ENCODE data around the gene KRT79.

KRT79 gene

DNA sequence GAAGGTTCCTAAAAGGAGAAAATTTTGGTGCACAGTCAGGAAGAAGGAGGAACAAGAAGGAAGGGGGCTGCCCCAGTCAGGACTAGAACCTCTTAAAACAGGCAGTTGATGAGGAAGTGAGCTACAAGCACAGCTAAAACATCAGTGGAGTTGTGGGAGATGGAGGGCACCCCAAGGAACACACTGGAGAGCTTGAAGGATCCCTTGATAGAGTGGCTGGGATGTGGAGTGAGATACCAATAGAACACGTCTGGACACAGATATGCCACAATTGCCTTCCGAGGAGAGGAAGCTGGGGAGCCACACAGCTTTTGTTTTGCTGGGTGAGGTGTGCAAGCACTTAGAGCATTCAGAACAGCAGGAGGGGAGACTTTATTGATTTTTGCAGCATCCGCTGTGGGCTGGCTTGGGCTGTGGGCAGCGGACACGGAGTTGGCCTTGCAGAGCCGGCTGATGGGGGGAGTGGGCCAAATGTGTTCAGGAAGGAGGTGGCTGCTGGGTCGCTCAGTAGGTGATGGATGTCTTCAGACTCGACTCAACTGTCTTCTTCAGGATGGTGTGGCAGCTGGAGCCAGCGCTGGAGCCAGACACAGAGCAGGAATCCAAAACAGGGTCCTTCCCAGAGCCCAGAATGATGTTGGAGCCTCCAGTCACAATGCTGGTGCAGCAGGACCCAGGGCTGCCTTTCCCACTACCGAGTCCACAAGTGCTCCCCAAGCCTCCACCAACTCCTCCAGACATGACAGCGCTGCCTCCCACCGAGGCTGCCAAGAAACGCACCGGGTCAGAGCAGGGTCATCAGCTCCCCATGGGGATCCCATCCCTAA is 4.7 kb upstream of the KRT79 start:
- ATAC-seq: no peak
- TF ChIP-seq, protein P1, sequence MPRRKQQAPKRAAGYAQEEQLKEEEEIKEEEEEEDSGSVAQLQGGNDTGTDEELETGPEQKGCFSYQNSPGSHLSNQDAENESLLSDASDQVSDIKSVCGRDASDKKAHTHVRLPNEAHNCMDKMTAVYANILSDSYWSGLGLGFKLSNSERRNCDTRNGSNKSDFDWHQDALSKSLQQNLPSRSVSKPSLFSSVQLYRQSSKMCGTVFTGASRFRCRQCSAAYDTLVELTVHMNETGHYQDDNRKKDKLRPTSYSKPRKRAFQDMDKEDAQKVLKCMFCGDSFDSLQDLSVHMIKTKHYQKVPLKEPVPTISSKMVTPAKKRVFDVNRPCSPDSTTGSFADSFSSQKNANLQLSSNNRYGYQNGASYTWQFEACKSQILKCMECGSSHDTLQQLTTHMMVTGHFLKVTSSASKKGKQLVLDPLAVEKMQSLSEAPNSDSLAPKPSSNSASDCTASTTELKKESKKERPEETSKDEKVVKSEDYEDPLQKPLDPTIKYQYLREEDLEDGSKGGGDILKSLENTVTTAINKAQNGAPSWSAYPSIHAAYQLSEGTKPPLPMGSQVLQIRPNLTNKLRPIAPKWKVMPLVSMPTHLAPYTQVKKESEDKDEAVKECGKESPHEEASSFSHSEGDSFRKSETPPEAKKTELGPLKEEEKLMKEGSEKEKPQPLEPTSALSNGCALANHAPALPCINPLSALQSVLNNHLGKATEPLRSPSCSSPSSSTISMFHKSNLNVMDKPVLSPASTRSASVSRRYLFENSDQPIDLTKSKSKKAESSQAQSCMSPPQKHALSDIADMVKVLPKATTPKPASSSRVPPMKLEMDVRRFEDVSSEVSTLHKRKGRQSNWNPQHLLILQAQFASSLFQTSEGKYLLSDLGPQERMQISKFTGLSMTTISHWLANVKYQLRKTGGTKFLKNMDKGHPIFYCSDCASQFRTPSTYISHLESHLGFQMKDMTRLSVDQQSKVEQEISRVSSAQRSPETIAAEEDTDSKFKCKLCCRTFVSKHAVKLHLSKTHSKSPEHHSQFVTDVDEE (CRISPR knock-in tag; IDR thresholded peaks at IDR 0.05): no peak
- TF ChIP-seq CSDC2 (CRISPR knock-in tag; IDR thresholded peaks at IDR 0.05) (no peak), ISL1 (CRISPR knock-in tag; IDR thresholded peaks at IDR 0.05) (no peak), SNAI2 (CRISPR knock-in tag; IDR thresholded peaks at IDR 0.05) (no peak), RARB (CRISPR knock-in tag; IDR thresholded peaks at IDR 0.05) (no peak), PPARA (CRISPR knock-in tag; IDR thresholded peaks at IDR 0.05; ENCODE audit: borderline replicate concordance) (no peak), ZNF8 (CRISPR knock-in tag; IDR thresholded peaks at IDR 0.05) (no peak), OSR1 (CRISPR knock-in tag; IDR thresholded peaks at IDR 0.05) (no peak), ZFP3 (CRISPR knock-in tag; IDR thresholded peaks at IDR 0.05) (no peak), TCF4 (CRISPR knock-in tag; IDR thresholded peaks at IDR 0.05; ENCODE audit: borderline replicate concordance) (no peak), ZNF70 (CRISPR knock-in tag; IDR thresholded peaks at IDR 0.05) (no peak), ESRRG (CRISPR knock-in tag; IDR thresholded peaks at IDR 0.05) (no peak)
- TF ChIP-seq, protein P2, sequence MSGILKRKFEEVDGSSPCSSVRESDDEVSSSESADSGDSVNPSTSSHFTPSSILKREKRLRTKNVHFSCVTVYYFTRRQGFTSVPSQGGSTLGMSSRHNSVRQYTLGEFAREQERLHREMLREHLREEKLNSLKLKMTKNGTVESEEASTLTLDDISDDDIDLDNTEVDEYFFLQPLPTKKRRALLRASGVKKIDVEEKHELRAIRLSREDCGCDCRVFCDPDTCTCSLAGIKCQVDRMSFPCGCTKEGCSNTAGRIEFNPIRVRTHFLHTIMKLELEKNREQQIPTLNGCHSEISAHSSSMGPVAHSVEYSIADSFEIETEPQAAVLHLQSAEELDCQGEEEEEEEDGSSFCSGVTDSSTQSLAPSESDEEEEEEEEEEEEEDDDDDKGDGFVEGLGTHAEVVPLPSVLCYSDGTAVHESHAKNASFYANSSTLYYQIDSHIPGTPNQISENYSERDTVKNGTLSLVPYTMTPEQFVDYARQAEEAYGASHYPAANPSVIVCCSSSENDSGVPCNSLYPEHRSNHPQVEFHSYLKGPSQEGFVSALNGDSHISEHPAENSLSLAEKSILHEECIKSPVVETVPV (CRISPR knock-in tag; IDR thresholded peaks at IDR 0.05): no peak

DNA sequence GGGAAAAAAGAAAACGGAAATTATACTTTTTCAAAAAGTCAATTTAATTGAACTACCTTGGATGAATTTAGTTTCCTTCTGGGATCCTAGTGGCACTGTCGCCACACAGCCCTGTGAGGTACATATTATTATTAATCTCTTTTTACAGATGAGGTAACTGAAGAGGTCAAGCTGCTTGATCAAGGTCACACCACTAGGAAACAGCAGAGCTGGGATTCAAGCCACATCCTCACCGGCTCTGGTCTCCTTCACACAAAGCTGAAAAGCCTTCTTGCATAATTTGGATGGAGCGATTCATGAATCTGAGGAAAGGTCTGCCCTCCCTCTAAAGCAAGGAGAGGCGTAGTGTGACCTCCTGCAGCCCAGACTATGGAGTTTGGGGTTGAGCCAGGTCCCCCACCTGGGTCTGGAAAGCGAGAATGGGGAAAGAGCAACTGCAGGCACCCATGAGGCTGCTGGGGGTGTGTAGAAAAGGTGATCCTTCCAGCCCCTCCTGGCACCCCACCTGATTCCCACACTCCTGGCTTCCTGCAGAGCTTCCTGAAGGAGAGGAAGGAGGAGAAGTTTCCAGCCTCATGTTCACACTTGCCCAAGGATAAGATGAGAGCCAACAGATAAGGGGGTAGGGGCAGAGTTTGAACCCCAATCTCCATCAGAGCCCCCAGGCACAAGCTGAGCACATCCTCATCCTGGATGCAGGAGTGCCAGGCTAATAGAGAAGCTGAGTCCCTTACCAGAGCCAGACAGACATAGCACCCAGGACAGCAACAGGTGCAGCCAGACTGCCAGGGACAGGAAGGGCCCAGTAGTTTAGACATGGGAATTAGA is 3.9 kb upstream of the KRT79 start:
- ATAC-seq: no peak
- no peak for TF ChIP-seq TOX (CRISPR knock-in tag; IDR thresholded peaks at IDR 0.05; ENCODE audit: borderline replicate concordance)
- TF ChIP-seq GLIS3 (CRISPR knock-in tag; IDR thresholded peaks at IDR 0.05): no peak
- no peak for TF ChIP-seq ZFP3 (CRISPR knock-in tag; IDR thresholded peaks at IDR 0.05)
- no peak for TF ChIP-seq PPARA (CRISPR knock-in tag; IDR thresholded peaks at IDR 0.05; ENCODE audit: borderline replicate concordance)
- TF ChIP-seq, protein P3, sequence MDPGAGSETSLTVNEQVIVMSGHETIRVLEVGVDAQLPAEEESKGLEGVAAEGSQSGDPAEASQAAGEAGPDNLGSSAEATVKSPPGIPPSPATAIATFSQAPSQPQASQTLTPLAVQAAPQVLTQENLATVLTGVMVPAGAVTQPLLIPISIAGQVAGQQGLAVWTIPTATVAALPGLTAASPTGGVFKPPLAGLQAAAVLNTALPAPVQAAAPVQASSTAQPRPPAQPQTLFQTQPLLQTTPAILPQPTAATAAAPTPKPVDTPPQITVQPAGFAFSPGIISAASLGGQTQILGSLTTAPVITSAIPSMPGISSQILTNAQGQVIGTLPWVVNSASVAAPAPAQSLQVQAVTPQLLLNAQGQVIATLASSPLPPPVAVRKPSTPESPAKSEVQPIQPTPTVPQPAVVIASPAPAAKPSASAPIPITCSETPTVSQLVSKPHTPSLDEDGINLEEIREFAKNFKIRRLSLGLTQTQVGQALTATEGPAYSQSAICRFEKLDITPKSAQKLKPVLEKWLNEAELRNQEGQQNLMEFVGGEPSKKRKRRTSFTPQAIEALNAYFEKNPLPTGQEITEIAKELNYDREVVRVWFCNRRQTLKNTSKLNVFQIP (CRISPR knock-in tag; IDR thresholded peaks at IDR 0.05; ENCODE audit: borderline replicate concordance, low read depth): no peak
- no peak for TF ChIP-seq ZFP30 (CRISPR knock-in tag; IDR thresholded peaks at IDR 0.05)
- TF ChIP-seq BACH2 (CRISPR knock-in tag; IDR thresholded peaks at IDR 0.05; ENCODE audit: borderline replicate concordance): no peak
- TF ChIP-seq, protein P4, sequence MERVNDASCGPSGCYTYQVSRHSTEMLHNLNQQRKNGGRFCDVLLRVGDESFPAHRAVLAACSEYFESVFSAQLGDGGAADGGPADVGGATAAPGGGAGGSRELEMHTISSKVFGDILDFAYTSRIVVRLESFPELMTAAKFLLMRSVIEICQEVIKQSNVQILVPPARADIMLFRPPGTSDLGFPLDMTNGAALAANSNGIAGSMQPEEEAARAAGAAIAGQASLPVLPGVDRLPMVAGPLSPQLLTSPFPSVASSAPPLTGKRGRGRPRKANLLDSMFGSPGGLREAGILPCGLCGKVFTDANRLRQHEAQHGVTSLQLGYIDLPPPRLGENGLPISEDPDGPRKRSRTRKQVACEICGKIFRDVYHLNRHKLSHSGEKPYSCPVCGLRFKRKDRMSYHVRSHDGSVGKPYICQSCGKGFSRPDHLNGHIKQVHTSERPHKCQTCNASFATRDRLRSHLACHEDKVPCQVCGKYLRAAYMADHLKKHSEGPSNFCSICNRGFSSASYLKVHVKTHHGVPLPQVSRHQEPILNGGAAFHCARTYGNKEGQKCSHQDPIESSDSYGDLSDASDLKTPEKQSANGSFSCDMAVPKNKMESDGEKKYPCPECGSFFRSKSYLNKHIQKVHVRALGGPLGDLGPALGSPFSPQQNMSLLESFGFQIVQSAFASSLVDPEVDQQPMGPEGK (CRISPR knock-in tag; IDR thresholded peaks at IDR 0.05; ENCODE audit: borderline replicate concordance): no peak

DNA sequence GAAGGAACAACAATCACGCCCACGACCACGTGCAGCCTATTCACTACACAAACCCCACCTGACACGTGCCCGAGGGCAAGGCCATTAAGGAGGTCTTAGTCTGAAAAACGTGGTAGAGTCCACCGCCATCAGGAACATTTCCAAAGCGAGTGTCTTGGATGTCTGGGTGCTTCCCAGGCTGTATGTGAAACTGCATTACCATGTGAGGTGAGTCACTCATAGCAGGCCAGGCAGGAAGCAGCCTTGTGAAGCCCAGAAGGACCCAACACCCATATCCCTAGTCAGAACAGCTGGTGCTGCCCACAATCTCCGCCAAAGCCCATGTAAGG is 3.3 kb upstream of the KRT79 start:
- TF ChIP-seq SNAI2 (CRISPR knock-in tag; IDR thresholded peaks at IDR 0.05): no peak
- TF ChIP-seq ZFP3 (CRISPR knock-in tag; IDR thresholded peaks at IDR 0.05): no peak
- no peak for TF ChIP-seq ZNF8 (CRISPR knock-in tag; IDR thresholded peaks at IDR 0.05)
- TF ChIP-seq, protein P4 (CRISPR knock-in tag; IDR thresholded peaks at IDR 0.05; ENCODE audit: borderline replicate concordance): no peak
- no peak for TF ChIP-seq CSDC2 (CRISPR knock-in tag; IDR thresholded peaks at IDR 0.05)
- TF ChIP-seq ZNF70 (CRISPR knock-in tag; IDR thresholded peaks at IDR 0.05): no peak
- TF ChIP-seq, protein P3 (CRISPR knock-in tag; IDR thresholded peaks at IDR 0.05; ENCODE audit: borderline replicate concordance, low read depth): no peak
- TF ChIP-seq PPARA (CRISPR knock-in tag; IDR thresholded peaks at IDR 0.05; ENCODE audit: borderline replicate concordance): no peak
- no peak for TF ChIP-seq GLIS3 (CRISPR knock-in tag; IDR thresholded peaks at IDR 0.05)
- no peak for TF ChIP-seq TOX (CRISPR knock-in tag; IDR thresholded peaks at IDR 0.05; ENCODE audit: borderline replicate concordance)
- no peak for TF ChIP-seq OSR1 (CRISPR knock-in tag; IDR thresholded peaks at IDR 0.05)
- no peak for TF ChIP-seq ZNF565 (CRISPR knock-in tag; conservative IDR thresholded peaks at IDR 0.05; ENCODE audit: low read depth)
- TF ChIP-seq ISL1 (CRISPR knock-in tag; IDR thresholded peaks at IDR 0.05): no peak
- TF ChIP-seq, protein P5, sequence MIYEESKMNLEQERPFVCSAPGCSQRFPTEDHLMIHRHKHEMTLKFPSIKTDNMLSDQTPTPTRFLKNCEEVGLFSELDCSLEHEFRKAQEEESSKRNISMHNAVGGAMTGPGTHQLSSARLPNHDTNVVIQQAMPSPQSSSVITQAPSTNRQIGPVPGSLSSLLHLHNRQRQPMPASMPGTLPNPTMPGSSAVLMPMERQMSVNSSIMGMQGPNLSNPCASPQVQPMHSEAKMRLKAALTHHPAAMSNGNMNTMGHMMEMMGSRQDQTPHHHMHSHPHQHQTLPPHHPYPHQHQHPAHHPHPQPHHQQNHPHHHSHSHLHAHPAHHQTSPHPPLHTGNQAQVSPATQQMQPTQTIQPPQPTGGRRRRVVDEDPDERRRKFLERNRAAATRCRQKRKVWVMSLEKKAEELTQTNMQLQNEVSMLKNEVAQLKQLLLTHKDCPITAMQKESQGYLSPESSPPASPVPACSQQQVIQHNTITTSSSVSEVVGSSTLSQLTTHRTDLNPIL (CRISPR knock-in tag; IDR thresholded peaks at IDR 0.05; ENCODE audit: low read depth): no peak
- ATAC-seq: peak; percentile 35; the same call in 1 of the 3 replicates

All from SK-N-SH treated with all-trans-retinoic acid at 6 μM for 48 hours (cell line).